ENCODE data around the gene HMBS. TPM values are rescaled to one million over a fixed set of nuclear protein-coding genes. Genes with fewer than 3 reads are reported as not detected.

Gene HMBS
- total and polyA plus RNA-seq, 2 of the 8 experiments (the other 6 are each of a cell fraction or from before 2014, with no cell fraction given): 69.3 to 109 TPM

DNA sequence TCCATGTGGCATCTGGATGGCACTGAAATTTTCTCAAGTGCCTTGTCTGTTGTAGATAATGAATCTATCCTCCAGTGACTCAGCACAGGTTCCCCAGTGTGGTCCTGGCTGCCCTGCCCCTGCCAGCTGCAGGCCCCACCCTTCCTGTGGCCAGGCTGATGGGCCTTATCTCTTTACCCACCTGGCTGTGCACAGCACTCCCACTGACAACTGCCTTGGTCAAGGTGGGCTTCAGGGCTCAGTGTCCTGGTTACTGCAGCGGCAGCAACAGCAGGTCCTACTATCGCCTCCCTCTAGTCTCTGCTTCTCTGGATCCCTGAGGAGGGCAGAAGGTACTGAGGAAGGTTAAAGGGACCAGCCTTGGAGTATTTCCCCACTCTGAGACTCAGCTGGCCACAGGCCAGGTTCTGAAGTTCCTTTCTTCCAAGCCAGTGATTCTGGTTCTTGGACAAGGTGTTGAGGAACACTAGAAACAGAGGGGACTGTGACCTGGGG is 3.1 kb downstream of the HMBS start:
- H3K4me1 ChIP-seq (replicated peaks in 1 of 4; ENCODE audit: control insufficient read depth in 3 of 4, insufficient read depth in 4 of 4, low read length in 3 of 4): peaks cover 0 to 8% (median 2%) of the 10 kb centered on the region in 4 experiments; a peak in 5 of 7 replicates
- H3K4me2 ChIP-seq (ENCODE audit: insufficient read depth in 1 of 2, low read depth in 2 of 2, low read length in 2 of 2): no peak overlapping the region
- no peak overlapping the region for H3K4ac ChIP-seq (replicated peaks; ENCODE audit: insufficient read length, low read depth, low read length)
- peaks cover 5 to 9% of the 10 kb centered on the region in 2 experiments for H4K20me1 ChIP-seq (replicated peaks in 1 of 2; ENCODE audit: control insufficient read depth in 1 of 2, insufficient read depth in 2 of 2, low read length in 2 of 2)
- H4K91ac ChIP-seq (replicated peaks; ENCODE audit: insufficient read length, low read length): no peak overlapping the region
- H3K9me3 ChIP-seq (ENCODE audit: insufficient read depth in 2 of 2, low read depth in 1 of 2, low read length in 1 of 2): no peaks in the 10 kb centered on the region
- peaks cover 2 to 27% (median 8%) of the 10 kb centered on the region in 4 experiments; a peak in 5 of 8 replicates for H3K36me3 ChIP-seq (ENCODE audit: control insufficient read depth in 2 of 4, insufficient read depth in 4 of 4, low read length in 3 of 4)
- no peaks in the 10 kb centered on the region for H3K27me3 ChIP-seq (replicated peaks in 1 of 4; ENCODE audit: control insufficient read depth in 3 of 4, extremely low read depth in 1 of 4, insufficient read depth in 3 of 4, low read length in 3 of 4)
- CTCF ChIA-PET (ENCODE audit: partially characterized antibody): interaction anchor here (2.2 kb wide), 1 partner anchor 47 kb away, joined by 7 read pairs; no protein-coding TSS in a partner anchor
- WGBS, 2 experiments (ENCODE audit: extremely low coverage in 1 of 2, insufficient coverage in 1 of 2, insufficient read length in 1 of 2, insufficient replicate concordance in 2 of 2, low coverage in 1 of 2, low lambda C conversion rate in 2 of 2, missing lambda C conversion rate in 1 of 2): 90% methylated on average over 2 of the region's 2 CpGs; no CpG with 5 or more reads in 1 of the 2 experiments
- H3K79me1 ChIP-seq (ENCODE audit: low read depth, low read length): peaks cover 16% of the 10 kb centered on the region
- no peak overlapping the region for H2BK20ac ChIP-seq (ENCODE audit: low read length)
- H3K9ac ChIP-seq (replicated peaks in 1 of 4; ENCODE audit: extremely low read depth in 1 of 4, low read depth in 3 of 4, low read length in 3 of 4): peak overlapping the region in 1 of 4 experiments; percentile 37; a peak in 1 of 7 replicates
- H2BK12ac ChIP-seq (ENCODE audit: low read depth, low read length): no peak overlapping the region
- DNase-seq (ENCODE audit: low read depth in 1 of 2, low spot score in 2 of 2) (no peak), FAIRE-seq (no peak)
- 0 out of 2 replicates have a peak overlapping the region, but pooled peaks have one; percentile 53 for H4K8ac ChIP-seq (ENCODE audit: extremely low read depth, insufficient read depth, low read length)
- no peak overlapping the region for H3K56ac ChIP-seq (replicated peaks; ENCODE audit: insufficient read length, low read depth, low read length)
- no peak overlapping the region for H2AK5ac ChIP-seq (ENCODE audit: low read depth, low read length)
- H3K18ac ChIP-seq (ENCODE audit: extremely low read depth, low read length): no peak overlapping the region
- no peak overlapping the region for H3K4me3 ChIP-seq (ENCODE audit: extremely low read depth in 1 of 4, insufficient read depth in 2 of 4, low read depth in 3 of 4, low read length in 4 of 4)
- peaks cover 4 to 26% of the 10 kb centered on the region in 2 experiments; a peak in 3 of 4 replicates for H3K79me2 ChIP-seq (ENCODE audit: control insufficient read depth in 1 of 2, insufficient read depth in 2 of 2, low read length in 2 of 2)
- peaks cover 7% of the 10 kb centered on the region; the same call in 1 of the 2 replicates for H3K23me2 ChIP-seq (ENCODE audit: low read depth, low read length)
- no peak overlapping the region for H3K27ac ChIP-seq (ENCODE audit: low read depth, low read length)
- H2BK120ac ChIP-seq (replicated peaks; ENCODE audit: low read depth, low read length): no peak overlapping the region
- H3K23ac ChIP-seq (ENCODE audit: insufficient read length): no peak overlapping the region
- no peak overlapping the region for H2BK5ac ChIP-seq (ENCODE audit: low read depth, low read length)
- no peak overlapping the region for H2AFZ ChIP-seq (ENCODE audit: low read length)
- no peak overlapping the region for H4K5ac ChIP-seq (ENCODE audit: insufficient read length, low read depth, low read length)
- no peak overlapping the region for H2BK15ac ChIP-seq (ENCODE audit: low read length)
- POLR2A ChIA-PET (ENCODE audit: partially characterized antibody): interaction anchor here (0.9 to 9.2 kb wide), 3 partner anchors 8 to 236 kb away, joined by 3 to 141 read pairs (median 3); partner anchors contain the start of gene VPS11
- no peak overlapping the region for H3K14ac ChIP-seq (ENCODE audit: insufficient read length)
- no peak for TF ChIP-seq PHF8 (conservative IDR thresholded peaks at IDR 0.05; ENCODE audit: low read depth, low read length)
- TF ChIP-seq ZNF274 (IDR thresholded peaks at IDR 0.05; ENCODE audit: borderline replicate concordance, extremely low read depth, low read length): no peak
- TF ChIP-seq, protein P1, sequence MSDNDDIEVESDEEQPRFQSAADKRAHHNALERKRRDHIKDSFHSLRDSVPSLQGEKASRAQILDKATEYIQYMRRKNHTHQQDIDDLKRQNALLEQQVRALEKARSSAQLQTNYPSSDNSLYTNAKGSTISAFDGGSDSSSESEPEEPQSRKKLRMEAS (IDR thresholded peaks at IDR 0.05): no peak
- no peak for TF ChIP-seq TEAD4 (IDR thresholded peaks at IDR 0.05; ENCODE audit: low read depth, low read length)
- TF ChIP-seq POLR2A (IDR thresholded peaks at IDR 0.05; ENCODE audit: control extremely low read depth in 1 of 2, low read depth in 2 of 2, low read length in 2 of 2): no peak
- TF ChIP-seq RAD21 (IDR thresholded peaks at IDR 0.05 in 1 of 2, conservative IDR thresholded peaks at IDR 0.05 in 1 of 2; ENCODE audit: low read depth in 2 of 2, low read length in 2 of 2): no peak
- TF ChIP-seq CBX8 (IDR thresholded peaks at IDR 0.05; ENCODE audit: borderline replicate concordance, low read depth, low read length): no peak
- TF ChIP-seq CHD1 (IDR thresholded peaks at IDR 0.05; ENCODE audit: low read depth, low read length): no peak
- TF ChIP-seq SAP30 (IDR thresholded peaks at IDR 0.05; ENCODE audit: insufficient read depth, insufficient replicate concordance, low read length): no peak
- TF ChIP-seq FOSL1 (IDR thresholded peaks at IDR 0.05; ENCODE audit: insufficient read depth, low read depth, low read length): no peak
- no peak for TF ChIP-seq JUND (IDR thresholded peaks at IDR 0.05; ENCODE audit: low read length)
- TF ChIP-seq BCL11A (IDR thresholded peaks at IDR 0.05; ENCODE audit: low read depth in 2 of 2, low read length in 2 of 2): no peak
- no peak for TF ChIP-seq ASH2L (IDR thresholded peaks at IDR 0.05; ENCODE audit: low read length)
